Nephron progenitor cell (in vitro differentiated cells): Measurements from ENCODE around the gene DHRS13.
"Not testable (repeated sequence)": the region's sequence is repeated elsewhere in the genome, so short reads cannot be mapped to it uniquely, and the experiment has no call there.

Source experiments
- DNase-seq: peaks from one replicate; pipeline ENCODE4 v3.0.0; 2021
- H3K27ac Mint-ChIP-seq: 2 replicates; pipeline ENCODE4 v1.8.0; 2021; ENCODE audit warnings: mild to moderate bottlenecking, moderate library complexity, mixed read lengths
- H3K27me3 Mint-ChIP-seq: 2 replicates; pipeline ENCODE4 v1.8.0; 2021; ENCODE audit warnings: mild to moderate bottlenecking, low read depth, mixed read lengths; ENCODE audit not compliant: poor library complexity
- H3K36me3 Mint-ChIP-seq: 2 replicates; pipeline ENCODE4 v1.8.0; 2021; ENCODE audit warnings: low read depth, mixed read lengths
- H3K4me1 Mint-ChIP-seq: 2 replicates; pipeline ENCODE4 v1.8.0; 2021; ENCODE audit warnings: mixed read lengths
- H3K4me3 Mint-ChIP-seq: 2 replicates; pipeline ENCODE4 v1.8.0; 2021; ENCODE audit warnings: mild to moderate bottlenecking, moderate library complexity, mixed read lengths
- H3K9me3 Mint-ChIP-seq: 2 replicates; pipeline ENCODE4 v1.8.0; 2021; ENCODE audit warnings: mild to moderate bottlenecking, moderate library complexity, mixed read lengths
- TF ChIP-seq, protein P1 (sequence below): fragments of 200-600 bp; sonication (generic); IDR thresholded peaks from 2 replicates; pipeline ENCODE4 v1.5.0; 2021; ENCODE audit warnings: antibody characterized with exemption

DHRS13 gene

DNA sequence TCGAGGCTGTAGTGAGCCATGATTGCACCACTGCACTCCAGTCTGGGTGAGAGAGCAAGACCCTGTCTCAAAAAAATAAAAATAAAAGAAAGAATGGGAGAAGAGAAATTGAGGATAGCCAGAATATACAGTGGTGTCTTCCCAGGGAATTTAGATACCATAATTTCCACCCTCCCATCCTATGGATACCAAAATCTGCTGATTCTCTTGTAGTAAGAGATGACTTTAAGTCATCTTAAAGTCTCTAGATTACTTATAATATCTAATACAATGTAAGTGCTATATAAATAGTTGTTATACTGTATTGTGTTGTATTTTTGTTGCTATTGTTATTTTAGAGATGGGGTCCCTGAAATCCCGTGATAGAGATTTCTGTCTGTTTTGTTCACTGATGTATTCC is 49.6 kb downstream of the DHRS13 start:
- Mint-ChIP-seq H3K9me3 (no peaks in the 10 kb centered on the region), H3K27me3 (peaks cover 6% of the 10 kb centered on the region), H3K27ac (no peak overlapping the region), H3K36me3 (peaks cover 12% of the 10 kb centered on the region), H3K4me3 (peak overlapping the region; percentile 38), H3K4me1 (peaks cover 21% of the 10 kb centered on the region)
- TF ChIP-seq, protein P1, sequence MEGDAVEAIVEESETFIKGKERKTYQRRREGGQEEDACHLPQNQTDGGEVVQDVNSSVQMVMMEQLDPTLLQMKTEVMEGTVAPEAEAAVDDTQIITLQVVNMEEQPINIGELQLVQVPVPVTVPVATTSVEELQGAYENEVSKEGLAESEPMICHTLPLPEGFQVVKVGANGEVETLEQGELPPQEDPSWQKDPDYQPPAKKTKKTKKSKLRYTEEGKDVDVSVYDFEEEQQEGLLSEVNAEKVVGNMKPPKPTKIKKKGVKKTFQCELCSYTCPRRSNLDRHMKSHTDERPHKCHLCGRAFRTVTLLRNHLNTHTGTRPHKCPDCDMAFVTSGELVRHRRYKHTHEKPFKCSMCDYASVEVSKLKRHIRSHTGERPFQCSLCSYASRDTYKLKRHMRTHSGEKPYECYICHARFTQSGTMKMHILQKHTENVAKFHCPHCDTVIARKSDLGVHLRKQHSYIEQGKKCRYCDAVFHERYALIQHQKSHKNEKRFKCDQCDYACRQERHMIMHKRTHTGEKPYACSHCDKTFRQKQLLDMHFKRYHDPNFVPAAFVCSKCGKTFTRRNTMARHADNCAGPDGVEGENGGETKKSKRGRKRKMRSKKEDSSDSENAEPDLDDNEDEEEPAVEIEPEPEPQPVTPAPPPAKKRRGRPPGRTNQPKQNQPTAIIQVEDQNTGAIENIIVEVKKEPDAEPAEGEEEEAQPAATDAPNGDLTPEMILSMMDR, result no peak
- no peak for DNase-seq

DNA sequence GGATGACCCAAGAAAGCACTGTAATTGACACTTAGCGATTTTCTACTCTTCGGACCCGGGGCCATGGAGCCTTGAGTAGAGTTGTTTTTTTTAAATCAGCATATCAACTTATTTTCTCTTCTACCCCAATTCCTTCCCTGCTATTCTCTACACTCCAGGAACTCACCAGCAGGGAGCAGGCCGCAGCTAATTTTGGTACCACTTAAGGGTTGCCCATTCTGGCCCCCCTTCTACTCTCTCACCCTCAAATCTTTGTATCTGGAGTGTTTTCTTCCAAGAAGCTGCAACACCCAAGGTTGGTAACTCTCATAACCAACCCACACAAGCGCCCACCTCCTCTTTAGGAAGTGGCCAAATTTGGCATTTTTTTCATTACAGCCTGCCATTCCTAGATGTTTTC is 53.6 kb downstream of the DHRS13 start:
- H3K4me1 Mint-ChIP-seq, result peaks cover 1% of the 10 kb centered on the region
- no peak overlapping the region for H3K4me3 Mint-ChIP-seq

DNA sequence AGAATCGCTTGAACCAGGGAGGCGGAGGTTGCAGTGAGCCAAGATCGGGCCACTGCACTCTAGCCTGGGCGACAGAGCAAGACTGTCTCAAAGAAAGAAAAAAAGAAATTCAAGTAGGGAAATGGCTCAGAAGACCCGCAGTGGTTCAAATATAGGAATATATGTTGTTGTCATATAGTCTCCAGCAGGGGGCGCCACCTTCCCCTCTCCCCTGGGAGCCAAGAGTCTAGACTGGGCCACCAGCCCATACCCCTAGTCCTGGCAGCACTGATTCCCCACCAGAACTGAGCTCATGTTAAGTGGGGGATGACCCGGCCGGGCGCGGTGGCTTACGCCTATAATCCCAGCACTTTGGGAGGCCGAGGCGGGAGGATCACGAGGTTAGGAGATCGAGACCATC is 54.2 kb downstream of the DHRS13 start:
- not testable (repeated sequence) for H3K4me3 Mint-ChIP-seq, H3K9me3 Mint-ChIP-seq, H3K27me3 Mint-ChIP-seq, H3K36me3 Mint-ChIP-seq, H3K4me1 Mint-ChIP-seq, DNase-seq, H3K27ac Mint-ChIP-seq
- TF ChIP-seq, protein P1, result peak; percentile 35

More for the DNA sequence above, 53.6 kb downstream of the DHRS13 start:
- DNase-seq, result no peak
- TF ChIP-seq, protein P1, result no peak
- Mint-ChIP-seq H3K27me3 (peaks cover 7% of the 10 kb centered on the region), H3K9me3 (no peaks in the 10 kb centered on the region), H3K36me3 (no peaks in the 10 kb centered on the region), H3K27ac (no peak overlapping the region)
